Glomerular endothelial cell (primary cell): ENCODE measurements around the gene ANXA2. TPM values are rescaled to one million over a fixed set of nuclear protein-coding genes. Genes with fewer than 3 reads are reported as not detected.
"Not testable (repeated sequence)": the region's sequence is repeated elsewhere in the genome, so short reads cannot be mapped to it uniquely, and the experiment has no call there.

Experiments used
- DNase-seq: peaks from one replicate; pipeline ENCODE4 v3.0.0-alpha.2; 2011; ENCODE audit warnings: low read depth, low spot score; ENCODE audit errors: extremely low read depth
- total RNA-seq: library from RNA; depleted of rRNA; stranded (reverse); fragments of >200 nt; gene quantifications from 2 replicates; pipeline ENCODE4 v1.2.3, GENCODE V29; 2015

The ANXA2 gene
- total RNA-seq, 1 donor from 2014 or later = 3,047 TPM

- DNase-seq = no peak
These were observed 14.1 kb upstream of the ANXA2 start for GRCh38 chr15:60411774-60412425.

DNA sequence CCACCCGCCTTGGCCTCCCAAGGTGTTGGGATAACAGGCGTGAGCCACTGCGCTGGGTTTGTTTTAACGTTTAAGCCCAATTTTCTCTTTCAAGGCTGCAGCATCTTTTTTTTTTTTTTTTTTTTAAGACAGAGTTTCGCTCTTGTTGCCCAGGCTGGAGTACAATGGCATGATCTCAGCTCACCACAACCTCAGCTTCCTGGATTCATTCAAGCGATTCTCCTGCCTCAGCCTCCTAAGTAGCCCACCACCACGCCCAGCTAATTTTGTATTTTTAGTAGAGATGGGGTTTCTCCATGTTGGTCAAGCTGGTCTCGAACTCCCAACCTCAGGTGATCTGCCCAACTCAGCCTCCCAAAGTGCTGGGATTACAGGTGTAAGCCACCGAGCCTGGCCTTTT, 12.6 kb upstream of the ANXA2 start:
- not testable (repeated sequence) for DNase-seq

DNA sequence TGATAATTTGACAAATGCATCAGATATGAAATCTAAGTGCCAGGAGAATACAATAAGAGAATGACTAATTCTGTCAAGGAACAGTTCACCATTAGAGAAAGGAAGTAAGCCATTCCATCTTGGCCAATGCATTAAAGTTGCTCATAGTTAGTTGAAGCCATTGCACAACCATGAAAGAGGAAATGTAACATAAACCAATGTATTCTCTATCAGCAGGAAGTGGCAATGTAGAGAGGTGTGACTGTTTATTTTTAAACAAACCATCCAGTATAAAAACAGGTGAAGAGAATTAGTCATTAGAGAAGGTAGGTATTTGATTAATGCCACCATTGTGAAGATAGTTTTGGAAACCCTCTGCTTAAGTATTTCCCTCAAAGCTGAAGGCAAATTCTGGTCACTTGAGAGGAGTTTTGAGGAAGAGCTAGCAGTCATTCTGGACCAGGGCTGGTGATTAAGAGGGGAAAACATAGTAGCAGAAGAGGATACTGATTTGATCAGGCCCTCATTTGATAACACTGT, 10.7 kb upstream of the ANXA2 start:
- no peak for DNase-seq

DNA sequence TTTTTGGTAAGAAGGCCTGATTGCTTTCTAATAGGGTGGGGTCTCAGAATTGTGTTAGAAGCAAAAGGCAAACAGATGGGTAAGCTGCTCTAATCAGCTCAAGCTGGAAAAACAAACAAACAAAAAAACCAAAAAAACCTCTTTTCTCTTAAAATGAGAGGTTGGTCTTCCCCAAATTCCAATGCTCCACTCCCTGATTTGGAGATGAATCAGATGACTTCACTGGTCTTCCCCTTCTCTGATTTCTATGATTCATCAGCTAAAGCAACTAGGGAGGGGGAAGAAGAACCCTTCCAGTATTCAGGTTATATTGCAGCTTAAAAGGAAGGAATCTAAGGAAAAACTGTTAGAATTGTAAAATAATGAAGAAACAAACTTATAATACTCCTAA, 9.6 kb upstream of the ANXA2 start:
- DNase-seq = no peak

GRCh38 chr15:60406513-60407414, 9.0 kb upstream of the ANXA2 start:
- DNase-seq = no peak

DNA sequence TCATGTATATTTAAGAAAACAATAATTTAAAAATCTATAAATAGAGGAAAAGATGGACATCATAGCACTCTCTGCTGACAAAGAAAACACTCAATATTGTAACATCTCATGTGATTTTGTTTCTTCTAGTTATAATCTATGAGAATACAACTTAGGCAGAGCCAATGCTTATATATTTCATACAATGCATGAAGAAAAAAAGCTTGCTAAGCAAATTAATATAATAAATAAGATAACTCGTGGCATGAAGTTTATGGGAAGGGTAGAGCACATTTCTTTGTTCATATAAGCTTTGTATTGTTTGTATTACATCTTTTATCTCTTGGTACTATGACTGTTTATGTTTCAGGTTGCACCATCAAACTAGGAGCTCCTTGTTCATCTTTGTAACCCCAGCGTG, 7.6 kb upstream of the ANXA2 start:
- no peak for DNase-seq

GRCh38 chr15:60404351-60404750, 6.6 kb upstream of the ANXA2 start:
- not testable (repeated sequence) for DNase-seq

- DNase-seq = no peak
These were observed 3.2 kb upstream of the ANXA2 start for GRCh38 chr15:60400944-60401343.

DNA sequence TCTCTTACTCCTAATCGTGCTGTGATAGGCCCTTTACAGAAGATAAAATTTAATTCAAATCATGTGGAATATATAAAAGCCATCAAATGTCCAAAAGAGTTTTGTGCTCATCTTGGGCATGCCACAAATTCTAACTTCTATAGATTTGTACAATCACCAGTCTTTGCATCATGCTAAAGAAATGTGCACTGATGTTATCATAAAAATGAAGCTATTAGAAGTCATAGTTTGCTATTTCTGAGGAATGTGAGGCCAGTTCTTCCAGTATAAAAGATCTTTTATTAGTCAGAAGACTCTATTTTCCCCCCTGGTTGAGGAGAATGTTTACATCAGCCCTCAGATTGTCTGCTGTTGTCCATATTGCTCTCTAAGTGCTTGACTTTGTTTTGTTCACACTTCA, 2.1 kb upstream of the ANXA2 start:
- no peak for DNase-seq

DNA sequence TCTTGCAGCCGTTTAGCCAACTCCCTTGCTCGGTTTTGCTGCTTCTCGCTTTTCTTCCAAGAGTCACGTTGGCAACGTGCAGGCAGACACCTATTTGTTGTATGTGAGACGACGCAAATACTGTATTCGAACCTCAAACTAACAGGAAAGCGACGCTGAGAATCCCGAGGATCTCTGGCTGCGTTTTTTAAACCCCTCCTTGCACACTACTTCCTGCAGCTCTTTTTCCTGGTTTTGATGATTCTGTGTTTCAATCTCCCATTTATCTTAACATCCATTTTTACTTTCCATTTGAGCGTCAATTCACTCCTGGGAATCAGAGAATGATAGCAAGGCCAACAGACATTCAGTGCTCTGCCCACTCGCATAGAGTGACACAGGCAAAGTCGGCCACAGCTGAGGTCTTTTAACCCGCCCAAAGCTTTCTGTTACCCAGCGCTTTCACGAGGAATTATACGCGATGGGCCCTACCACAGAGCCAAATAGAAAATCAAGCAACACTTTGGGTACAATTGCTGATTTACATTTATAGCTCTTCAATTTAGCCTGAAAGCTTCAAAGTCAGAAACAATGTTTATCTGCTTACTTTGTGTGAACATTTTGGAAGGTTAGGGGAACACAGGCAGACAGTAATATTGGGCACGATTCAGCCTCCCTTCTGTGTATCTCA, 1.6 kb upstream of the ANXA2 start:
- DNase-seq = no peak

GRCh38 chr15:60396958-60397771, 621 bp downstream of the ANXA2 start:
- DNase-seq = no peak

GRCh38 chr15:60396560-60396957, 1.2 kb downstream of the ANXA2 start:
- no peak for DNase-seq

GRCh38 chr15:60396100-60396499, 1.7 kb downstream of the ANXA2 start:
- DNase-seq = no peak

DNA sequence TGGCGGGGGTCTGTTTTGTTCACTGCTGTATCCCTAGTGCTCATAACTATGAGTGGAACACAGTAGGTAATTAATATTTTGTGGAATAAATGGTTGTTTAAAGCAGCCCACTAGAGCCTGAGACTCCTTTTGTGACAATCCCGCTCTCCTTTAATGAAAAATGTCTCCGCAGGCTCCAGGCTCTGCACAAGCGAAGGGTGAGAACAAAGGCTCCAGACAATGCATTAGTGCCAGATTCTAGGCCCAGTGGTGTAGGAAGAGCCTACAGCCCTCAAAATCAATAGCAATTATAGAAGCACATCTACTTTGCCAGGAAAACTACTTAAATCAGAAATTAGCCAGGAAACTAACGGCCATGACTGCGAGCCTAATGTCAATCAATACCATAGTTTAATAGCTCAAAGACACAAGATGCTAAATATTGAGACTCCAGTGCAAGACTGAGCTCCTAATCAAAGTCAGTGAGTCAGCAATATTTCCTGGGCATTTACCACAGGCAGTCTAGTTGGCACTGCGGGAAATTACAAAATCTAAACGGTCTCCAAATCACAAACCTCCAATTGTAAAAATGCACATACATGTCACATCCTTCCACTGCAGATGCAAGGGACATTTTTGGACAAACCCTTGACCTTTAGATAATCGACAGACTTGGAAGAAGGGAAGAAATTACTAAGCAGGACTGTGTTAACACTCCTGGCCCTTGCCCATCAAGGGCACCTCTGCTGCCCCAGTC, 2.3 kb downstream of the ANXA2 start:
- no peak for DNase-seq

- no peak for DNase-seq
These were observed 3.1 kb downstream of the ANXA2 start for GRCh38 chr15:60394689-60395097.

- no peak for DNase-seq
These were observed 4.6 kb downstream of the ANXA2 start for GRCh38 chr15:60392986-60393790.

DNA sequence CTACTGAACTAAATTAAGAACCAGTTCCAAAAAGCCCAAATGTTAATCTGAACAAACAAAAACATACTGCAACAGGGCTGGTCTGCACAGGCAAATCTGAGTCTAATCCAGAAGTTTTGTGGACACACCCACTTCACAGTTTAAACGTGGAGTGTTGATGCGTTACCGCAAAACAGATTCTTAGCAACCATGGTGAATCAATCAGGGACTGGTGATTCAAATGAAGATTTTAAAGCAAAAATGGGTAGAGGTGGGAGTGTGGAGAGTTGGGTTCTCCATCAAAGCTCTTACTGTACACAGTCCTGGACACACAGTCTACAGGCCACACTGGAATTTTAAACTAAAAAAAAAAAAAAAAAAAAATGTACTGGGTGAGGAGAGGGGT, 5.2 kb downstream of the ANXA2 start:
- DNase-seq = no peak

DNA sequence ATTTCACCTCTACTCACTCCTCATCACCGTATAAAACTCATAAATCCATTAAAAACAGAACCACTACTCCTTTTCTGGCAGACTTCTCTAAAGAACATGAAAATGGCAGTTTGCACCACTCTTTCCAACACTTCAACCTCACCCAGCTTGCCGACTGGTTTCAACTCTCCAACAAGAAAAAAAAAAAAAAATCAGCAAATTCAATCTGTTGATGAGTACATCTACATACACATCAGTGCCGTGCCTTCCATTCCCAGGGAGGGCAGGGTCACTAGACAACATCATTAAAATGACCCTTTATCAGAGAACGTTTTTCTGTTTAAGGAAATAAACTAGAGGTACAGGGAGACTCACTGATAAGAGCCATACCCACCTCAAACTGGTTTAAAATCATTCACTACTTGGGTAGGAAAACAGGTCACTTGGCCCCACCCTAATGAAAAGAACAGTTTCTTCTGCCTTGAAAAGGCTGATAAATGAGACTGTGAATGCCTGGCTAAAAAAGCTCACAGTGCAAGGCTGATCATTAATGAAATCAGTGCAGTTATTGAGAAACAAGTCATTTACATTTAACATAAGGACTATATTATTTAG, 6.0 kb downstream of the ANXA2 start:
- DNase-seq = no peak
